Measurements from ENCODE around the gene RALGDS. TPM values are rescaled to one million over a fixed set of nuclear protein-coding genes. Genes with fewer than 3 reads are reported as not detected.

Gene RALGDS
- total and polyA plus RNA-seq, 8 donors, result 43.5 to 58.9 (median 50.4) TPM

DNA sequence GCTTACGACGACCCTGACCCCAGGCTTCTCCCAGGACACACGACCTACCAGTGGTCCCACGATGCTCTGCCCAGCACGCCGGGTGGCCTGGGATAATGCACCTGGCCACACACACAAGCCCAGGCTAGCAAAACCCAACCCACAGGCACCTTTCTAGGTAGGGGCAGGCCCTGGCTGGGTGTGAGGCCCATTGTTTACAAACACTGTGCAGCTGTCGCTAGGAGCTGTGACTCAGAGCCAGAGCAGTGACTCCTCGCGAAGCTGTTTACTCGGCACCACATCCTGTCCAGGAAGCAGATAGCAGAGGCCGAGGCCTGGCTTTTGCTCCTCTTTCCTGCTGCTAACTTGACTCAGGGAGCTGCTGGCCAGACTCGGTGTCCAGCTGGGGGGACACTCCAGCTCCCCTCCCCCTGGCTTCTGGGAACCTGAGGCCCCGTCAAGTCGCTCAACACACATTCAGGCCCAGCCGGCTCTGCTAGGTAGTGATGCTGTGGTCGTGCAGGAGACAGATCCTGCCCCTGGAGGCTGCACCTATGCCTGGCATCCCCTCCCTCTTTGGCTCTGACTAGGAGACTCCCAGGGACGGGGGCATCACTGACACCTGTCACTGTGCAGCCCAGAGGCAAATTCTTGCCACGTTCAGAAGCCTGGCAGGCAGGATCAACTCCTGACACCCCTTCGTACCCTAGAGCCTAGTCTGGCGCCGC, 12.8 kb upstream of the RALGDS start:
- Histone ChIP-seq H3K27ac (peak overlapping the region; percentile 86 to 87), H3K27me3 (no peaks in the 10 kb centered on the region), H3K36me3 (no peaks in the 10 kb centered on the region), H3K4me1 (peaks cover 44 to 77% of the 10 kb centered on the region in 2 donors), H3K4me3 (no peak overlapping the region), H3K9me3 (no peaks in the 10 kb centered on the region)
- DNase-seq (peak in 3 of 4 donors; percentile 90 to 93 (median 93)), ATAC-seq (peak; percentile 87)
- TF ChIP-seq, protein P1, sequence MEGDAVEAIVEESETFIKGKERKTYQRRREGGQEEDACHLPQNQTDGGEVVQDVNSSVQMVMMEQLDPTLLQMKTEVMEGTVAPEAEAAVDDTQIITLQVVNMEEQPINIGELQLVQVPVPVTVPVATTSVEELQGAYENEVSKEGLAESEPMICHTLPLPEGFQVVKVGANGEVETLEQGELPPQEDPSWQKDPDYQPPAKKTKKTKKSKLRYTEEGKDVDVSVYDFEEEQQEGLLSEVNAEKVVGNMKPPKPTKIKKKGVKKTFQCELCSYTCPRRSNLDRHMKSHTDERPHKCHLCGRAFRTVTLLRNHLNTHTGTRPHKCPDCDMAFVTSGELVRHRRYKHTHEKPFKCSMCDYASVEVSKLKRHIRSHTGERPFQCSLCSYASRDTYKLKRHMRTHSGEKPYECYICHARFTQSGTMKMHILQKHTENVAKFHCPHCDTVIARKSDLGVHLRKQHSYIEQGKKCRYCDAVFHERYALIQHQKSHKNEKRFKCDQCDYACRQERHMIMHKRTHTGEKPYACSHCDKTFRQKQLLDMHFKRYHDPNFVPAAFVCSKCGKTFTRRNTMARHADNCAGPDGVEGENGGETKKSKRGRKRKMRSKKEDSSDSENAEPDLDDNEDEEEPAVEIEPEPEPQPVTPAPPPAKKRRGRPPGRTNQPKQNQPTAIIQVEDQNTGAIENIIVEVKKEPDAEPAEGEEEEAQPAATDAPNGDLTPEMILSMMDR (IDR thresholded peaks at IDR 0.05), result peak in 1 of 2 donors; percentile 7
- intact Hi-C loops (cut with DNase I), result no loop called here

DNA sequence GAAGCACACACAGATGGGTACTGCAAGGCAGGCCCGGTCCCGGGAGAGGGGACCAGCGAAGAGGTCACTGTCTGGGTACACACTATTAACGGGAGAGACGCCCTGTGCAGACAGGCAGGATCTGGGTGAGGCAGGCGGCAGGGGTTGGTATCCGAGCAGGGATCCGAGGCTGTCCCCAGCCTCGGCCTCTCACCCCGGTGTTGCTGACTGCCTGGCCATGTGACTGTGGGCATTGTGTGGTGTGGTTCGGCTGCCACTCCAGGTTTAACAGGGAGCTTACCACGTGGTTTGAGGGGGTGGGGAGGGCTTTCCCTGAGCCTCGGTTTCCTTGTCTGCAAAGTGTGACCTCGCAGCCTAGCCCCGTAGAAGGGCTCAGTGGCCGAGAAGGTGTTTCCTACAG, 11.1 kb upstream of the RALGDS start:
- Histone ChIP-seq H3K36me3 (no peaks in the 10 kb centered on the region), H3K27ac (peak overlapping the region in 1 of 2 donors; percentile 87), H3K4me1 (peaks cover 34 to 76% of the 10 kb centered on the region in 2 donors), H3K9me3 (no peaks in the 10 kb centered on the region), H3K27me3 (no peaks in the 10 kb centered on the region), H3K4me3 (no peak overlapping the region)
- peak in 1 of 4 donors; percentile 72 for DNase-seq
- intact Hi-C loops (cut with DNase I), result no loop called here
- ATAC-seq, result no peak
- TF ChIP-seq, protein P1 (IDR thresholded peaks at IDR 0.05), result no peak

DNA sequence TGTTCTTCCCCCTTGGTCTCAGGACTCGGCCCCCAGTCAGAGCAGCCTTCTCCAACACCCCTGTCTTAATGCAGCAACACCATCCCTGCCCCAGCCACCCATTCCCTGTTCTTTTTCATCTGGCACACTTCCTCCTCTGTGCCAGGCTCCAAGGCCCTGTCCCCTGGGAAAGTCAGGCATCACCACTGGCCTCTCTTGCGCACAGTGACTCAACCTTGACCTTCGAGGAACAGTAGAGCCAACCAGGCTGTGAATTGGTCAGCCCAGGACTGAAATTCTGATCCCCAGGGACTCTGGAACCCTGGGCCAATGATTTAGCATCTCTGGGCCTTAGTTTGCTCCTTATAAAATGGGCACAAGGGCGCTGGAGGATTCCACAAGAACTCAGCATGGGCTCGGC, 10.5 kb upstream of the RALGDS start:
- Histone ChIP-seq H3K4me3 (no peak overlapping the region), H3K27me3 (no peaks in the 10 kb centered on the region), H3K4me1 (peaks cover 38 to 77% of the 10 kb centered on the region in 2 donors), H3K36me3 (no peaks in the 10 kb centered on the region), H3K27ac (peak overlapping the region in 1 of 2 donors; percentile 87), H3K9me3 (no peaks in the 10 kb centered on the region)
- no peak for ATAC-seq
- intact Hi-C loops (cut with DNase I), result no loop called here
- TF ChIP-seq, protein P1 (IDR thresholded peaks at IDR 0.05), result no peak
- DNase-seq, result no peak

DNA sequence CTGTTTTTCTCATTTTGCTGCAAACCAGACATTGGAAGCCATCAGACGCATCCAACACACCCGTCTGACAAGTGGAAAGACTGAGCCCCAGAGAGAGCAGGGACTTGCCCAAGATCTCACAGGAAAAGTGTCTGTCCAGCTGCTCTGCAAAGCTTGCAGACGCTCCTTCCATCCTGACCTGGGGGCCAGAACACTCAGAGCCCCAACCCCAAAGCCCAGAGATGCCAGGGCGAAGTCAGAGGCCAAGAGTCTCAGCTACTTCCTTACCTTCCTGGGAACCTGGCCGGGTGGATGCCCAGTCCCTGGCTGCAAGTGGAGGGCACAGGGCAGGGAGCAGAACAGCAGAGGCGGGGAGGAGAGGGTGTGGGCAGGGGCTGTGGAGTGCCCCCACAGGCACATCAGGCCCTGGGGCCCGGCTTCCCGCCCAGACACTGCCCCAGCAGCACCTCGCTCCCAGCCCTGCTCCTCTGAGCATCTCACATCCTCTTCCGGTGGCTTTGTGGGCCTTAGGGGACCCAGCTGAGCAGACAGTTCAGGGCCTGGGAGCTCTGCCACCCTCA, 9.7 kb upstream of the RALGDS start:
- intact Hi-C loops (cut with DNase I), result no loop called here
- TF ChIP-seq, protein P1 (IDR thresholded peaks at IDR 0.05), result no peak

DNA sequence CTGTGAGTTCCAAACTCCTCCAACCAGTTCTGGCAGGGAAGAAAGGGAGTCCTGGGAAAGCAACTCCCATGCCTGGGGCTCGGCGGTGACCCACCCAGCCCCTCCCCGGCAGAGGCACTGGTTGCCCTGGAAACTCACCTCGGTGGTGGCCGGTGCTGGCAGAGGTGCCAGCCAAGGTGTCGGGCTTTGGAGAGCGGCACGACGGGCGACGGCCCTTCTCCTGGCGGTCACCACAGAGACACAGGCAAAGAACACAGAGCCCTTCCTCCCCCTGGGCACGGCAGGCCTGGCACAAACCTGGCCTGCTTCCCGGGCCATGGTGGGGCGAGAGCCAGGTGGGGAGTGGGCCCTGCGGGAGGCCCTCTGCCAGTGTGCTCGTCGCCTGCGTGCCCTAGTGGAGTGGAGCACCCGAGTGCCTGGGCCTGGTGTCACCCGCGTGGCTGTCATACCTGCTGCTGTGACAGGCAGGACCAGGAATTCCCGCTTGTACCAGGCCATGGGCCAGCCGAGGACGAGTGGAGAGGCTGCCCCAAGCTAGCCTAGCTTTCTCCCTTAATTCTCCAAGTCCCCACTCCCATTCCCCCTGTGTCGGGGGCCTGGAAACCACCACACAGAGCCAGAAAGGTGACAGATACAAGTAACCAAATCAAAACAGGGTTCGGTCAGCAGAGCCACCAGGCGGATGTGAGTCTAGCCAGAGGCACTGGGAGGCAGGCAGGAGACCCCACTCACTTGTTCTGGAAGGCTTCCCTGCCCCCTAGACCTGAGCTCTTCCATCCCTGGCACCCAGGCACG, 8.2 kb upstream of the RALGDS start:
- H3K4me1 ChIP-seq, result peaks cover 22 to 78% of the 10 kb centered on the region in 2 donors
- TF ChIP-seq, protein P1 (IDR thresholded peaks at IDR 0.05), result no peak
- intact Hi-C loops (cut with DNase I), result no loop called here
- no peaks in the 10 kb centered on the region for H3K27me3 ChIP-seq
- peak overlapping the region; percentile 20 to 28 for H3K27ac ChIP-seq
- peak in 1 of 4 donors; percentile 82 for DNase-seq
- peak; percentile 12 for ATAC-seq
- no peaks in the 10 kb centered on the region for H3K9me3 ChIP-seq
- no peak overlapping the region for H3K4me3 ChIP-seq
- H3K36me3 ChIP-seq, result no peaks in the 10 kb centered on the region

More for the DNA sequence above, 9.7 kb upstream of the RALGDS start:
- peak in 1 of 4 donors; percentile 73 for DNase-seq
- Histone ChIP-seq H3K36me3 (no peaks in the 10 kb centered on the region), H3K9me3 (no peaks in the 10 kb centered on the region), H3K4me3 (peak overlapping the region in 1 of 2 donors; percentile 13), H3K4me1 (peaks cover 38 to 78% of the 10 kb centered on the region in 2 donors), H3K27ac (peak overlapping the region in 1 of 2 donors; percentile 41), H3K27me3 (no peaks in the 10 kb centered on the region)
- ATAC-seq, result no peak
